Hematopoietic multipotent progenitor cell treated with erythropoietin and hydrocortisone succinate and interleukin-3 and kit ligand, for 8 days (in vitro differentiated cells): Measurements from ENCODE around the gene CNOT1.
A peak's percentile ranks its signal among the peaks of the same experiment; 100 is the strongest.
"Not testable (repeated sequence)": the region's sequence is repeated elsewhere in the genome, so short reads cannot be mapped to it uniquely, and the experiment has no call there.

Experiments
- DNase-seq: peaks from one replicate; pipeline ENCODE4 v3.0.0-alpha.2; 2015

The CNOT1 gene

DNA sequence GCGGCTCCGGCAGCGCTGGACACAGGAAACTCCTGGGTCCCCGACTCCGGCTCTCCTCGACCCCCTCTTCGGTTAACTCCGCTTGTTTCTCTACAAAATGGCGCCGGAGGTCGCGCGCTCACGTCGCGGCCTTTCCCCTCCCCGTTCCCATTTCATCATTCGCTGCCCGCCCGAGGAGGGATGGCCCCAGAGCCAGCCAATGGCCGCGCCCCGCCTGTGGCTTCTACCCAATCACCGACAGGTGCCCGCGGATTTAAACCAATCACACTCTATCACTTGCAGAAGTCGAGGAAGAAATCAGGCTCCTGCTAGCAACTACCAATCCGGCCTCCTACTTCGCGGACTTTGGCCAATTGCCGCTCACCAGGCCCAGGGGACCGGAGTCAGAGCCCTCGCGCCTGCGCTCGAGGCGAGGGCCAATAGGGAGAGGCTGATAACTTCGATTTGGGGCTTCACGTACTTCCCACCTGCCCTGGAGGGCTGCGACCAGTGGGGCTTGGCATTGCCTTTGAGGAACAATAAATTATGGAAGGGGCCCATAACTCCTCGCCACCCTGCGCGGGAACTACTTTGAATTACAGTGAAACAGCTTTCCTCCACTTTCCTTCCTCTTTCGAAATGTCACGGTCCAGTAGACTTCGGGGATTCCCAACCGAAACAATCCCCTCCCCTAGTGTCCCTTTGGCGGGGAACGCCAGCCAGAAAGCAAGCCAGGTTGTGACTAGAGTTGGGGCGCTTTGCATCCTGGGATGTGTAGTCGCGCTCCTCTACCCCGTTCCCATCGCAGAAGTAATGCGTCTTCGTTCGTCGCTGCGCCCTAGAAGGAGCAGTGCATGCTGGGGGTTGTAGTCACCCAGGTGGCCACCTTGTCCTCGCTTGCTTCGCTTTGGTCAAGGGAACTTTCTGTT, at the start of gene CNOT1:
Gene CNOT1 (minus strand): TSS at position 94 of the 908 bp plus-strand sequence. CDS start 30,489 bp downstream, outside the sequence.
- DNase-seq = peak; percentile 99

DNA sequence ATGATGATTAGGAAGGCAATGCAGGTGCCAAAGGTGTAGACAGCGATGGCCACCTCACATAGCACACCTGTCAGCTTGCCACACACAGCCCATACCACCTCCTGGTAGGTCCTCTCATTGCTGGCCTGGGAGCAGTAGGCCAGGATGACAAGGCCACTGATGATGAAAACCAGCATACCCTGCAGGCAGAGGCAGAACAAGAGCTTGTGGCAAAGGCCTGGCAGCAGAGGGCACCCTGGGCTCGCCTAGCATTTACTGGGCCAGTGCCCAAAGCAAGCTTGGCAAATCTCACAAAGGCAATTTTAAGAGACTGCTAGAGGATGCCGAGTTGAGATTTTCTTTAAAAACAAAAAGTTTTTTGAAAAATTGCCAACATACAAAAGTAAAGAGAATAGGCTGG, 49.1 kb upstream of the CNOT1 start:
- DNase-seq = peak; percentile 44

GRCh38 chr16:58678269-58678668, 48.6 kb upstream of the CNOT1 start:
- DNase-seq = no peak

DNA sequence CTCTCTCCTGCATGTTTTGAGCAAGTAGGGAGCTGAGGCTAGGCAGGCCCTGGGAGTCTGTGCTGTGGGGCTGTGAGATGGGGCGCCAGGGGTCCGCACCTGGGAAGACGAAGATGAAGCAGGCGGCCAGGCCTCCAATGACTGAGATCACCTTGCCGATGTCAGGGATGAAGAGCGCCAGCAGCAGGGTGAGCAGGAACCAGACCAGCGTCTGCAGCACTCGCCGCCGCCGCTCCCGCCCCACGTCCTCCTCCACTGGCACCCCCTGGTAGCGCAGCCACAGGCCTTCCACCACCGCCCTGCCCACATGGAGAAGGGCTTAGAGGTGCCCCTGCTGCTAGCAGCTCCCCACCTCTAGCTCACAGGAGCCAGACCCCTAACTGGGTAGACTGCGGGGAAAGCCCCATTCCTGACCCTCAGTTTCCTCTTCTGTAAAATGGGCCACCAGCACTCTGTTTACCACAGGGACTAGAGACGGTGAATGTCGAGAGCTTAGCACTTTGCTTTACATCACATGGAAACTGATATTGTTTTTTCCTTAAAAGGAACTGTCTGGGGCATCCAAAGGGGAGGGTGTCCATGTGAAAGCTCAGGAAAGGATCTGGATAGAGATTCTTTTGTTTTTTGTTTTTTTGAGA, 41.4 kb upstream of the CNOT1 start:
- DNase-seq = no peak

DNA sequence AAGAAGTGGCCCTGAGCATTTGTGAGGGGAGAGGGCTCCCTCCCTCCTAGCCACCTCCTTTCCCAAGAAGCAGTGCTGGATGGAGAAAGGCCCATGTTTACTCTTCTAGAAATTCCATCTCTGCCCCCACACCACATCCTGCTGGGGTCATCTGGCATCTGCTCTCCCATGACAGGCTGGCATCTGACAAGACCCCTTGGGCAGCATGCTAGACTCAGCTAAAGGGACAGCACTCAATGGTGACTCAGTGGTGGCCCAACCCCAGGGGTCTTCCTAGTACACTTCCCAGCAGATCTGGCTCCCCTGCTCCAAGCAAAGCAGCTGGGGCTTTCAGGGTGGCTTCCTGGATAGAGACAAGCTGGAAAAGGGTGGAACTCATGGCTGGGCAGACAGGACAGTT, 40.6 kb upstream of the CNOT1 start:
- DNase-seq = no peak

- no peak for DNase-seq
These were observed 35.6 kb upstream of the CNOT1 start for GRCh38 chr16:58665200-58665599.

GRCh38 chr16:58661199-58661830, 31.7 kb upstream of the CNOT1 start:
- DNase-seq = peak; percentile 83

DNA sequence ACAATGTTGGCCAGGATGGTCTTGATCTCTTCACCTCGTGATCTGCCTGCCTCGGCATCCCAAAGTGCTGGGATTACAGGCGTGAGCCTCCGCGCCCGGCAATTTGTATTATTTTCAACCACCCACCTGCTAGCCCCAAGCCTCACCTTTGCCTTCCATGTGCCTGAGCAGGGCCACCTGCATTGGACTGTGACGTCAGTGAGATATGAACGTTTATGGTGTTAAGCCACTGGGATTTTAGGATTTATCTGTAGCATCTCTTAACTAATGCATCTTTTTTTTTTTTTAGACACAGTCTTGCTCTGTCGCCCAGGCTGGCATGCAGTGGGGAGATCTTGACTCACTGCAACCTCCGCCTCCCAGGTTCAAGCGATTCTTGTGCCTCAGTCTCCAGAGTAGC, 30.3 kb upstream of the CNOT1 start:
- DNase-seq = not testable (repeated sequence)

GRCh38 chr16:58658796-58659211, 29.2 kb upstream of the CNOT1 start:
- peak; percentile 52 for DNase-seq

GRCh38 chr16:58656899-58657298, 27.3 kb upstream of the CNOT1 start:
- no peak for DNase-seq

DNA sequence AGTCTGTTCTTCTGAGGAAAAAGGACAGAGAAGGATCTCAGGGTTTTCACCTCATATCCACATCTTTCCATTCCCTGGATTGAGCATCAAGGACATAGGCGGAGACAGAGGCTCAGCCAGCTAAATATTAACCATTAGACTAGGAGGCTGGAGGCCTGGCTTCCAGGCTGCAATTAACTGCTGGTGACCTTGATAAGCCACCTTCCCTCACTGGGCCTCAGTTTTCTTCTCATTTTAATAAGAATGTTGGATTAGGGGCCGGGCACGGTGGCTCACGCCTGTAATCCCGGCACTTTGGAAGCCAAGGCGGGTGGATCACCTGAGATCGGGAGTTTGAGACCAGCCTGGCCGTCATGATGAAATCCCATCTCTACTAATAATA, 25.6 kb upstream of the CNOT1 start:
- no peak for DNase-seq

DNA sequence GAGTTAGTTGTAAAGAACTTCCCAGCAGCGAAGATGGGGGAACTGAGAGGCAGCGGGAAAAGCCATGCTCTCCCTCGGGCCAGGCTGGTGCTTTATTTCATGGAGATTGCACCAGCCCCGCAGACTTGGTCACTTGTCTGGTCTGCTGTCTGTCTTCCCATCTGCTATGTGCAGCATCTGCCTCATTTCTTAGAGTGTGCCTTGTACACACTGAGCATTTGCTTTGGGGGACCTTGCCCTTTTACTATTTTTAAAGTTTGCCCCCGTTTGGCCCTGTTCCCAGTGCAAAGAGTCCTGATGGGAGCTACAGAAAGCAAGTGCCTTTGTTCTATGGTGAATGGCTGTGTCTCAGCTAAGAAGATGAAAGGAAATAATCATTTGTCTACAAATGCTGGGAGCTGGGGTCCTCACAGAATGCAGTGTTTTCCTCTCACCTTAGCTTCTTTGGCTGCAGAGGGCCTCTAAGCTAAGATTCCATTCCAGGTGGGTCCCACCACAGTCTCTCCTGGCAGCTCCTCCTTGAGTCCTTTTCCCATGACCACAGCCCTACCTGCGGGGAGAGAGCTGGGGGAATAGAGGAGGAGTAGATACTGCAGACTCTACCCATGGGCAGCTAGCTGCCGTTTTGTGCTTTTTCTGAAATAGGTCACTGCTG, 25.1 kb upstream of the CNOT1 start:
- DNase-seq = no peak

GRCh38 chr16:58652741-58653140, 23.1 kb upstream of the CNOT1 start:
- DNase-seq = no peak

- no peak for DNase-seq
These were observed 22.3 kb upstream of the CNOT1 start for GRCh38 chr16:58651965-58652348.

DNA sequence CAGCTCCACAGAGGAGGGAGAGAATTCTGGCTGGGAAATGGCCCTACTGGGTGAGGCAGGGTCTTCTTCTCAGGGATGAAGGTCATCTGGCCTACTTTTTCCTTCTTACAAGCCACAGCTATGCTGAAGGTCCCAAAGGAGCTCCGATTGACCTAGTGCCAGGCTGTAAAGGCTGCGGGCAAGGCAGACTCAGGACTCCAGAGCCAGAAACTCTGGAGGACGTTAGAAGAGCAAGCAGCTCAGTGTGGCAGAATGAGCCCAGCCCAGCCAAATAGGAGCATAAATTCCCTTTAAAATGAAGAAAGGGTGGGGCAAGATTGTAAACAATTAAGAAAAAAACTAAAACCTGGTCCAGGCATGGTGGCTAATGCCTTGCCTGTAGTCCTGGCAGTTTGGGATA, 20.1 kb upstream of the CNOT1 start:
- no peak for DNase-seq

- no peak for DNase-seq
These were observed 17.5 kb upstream of the CNOT1 start for GRCh38 chr16:58647107-58647506.

DNA sequence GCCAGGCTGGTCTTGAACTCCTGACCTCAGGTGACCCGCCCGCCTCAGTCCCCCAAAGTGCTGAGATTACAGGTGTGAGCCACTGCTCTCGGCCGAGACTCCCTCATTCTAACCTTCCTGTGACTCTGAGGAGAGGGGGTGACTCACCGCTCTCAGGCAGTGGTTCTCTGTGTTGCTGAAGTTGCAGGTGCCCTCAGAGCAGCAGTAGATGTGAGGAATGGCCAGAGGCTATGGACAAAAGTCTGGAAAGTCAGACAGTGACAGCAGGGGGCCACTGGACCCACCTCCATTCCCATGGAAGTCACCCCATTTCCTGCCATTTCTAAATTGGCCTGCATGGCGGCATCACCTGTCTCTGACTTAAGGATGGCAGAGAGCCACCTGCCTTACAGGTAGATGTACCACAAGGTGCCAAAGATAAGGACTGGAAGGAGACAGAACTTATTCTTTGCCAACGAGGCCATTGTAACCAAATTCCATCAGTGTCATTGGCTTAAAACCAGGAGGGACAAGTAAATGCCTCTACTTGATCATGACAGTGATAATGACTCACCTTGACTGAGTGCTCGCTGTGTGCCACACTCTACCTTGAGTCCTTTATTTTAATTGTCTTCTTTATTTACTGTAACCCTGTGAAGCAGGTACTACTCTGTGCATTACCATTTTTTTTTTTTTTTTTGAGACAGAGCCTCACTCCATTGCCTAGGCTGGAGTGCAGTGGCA, 15.3 kb upstream of the CNOT1 start:
- no peak for DNase-seq

GRCh38 chr16:58644108-58644507, 14.5 kb upstream of the CNOT1 start:
- DNase-seq = no peak

DNA sequence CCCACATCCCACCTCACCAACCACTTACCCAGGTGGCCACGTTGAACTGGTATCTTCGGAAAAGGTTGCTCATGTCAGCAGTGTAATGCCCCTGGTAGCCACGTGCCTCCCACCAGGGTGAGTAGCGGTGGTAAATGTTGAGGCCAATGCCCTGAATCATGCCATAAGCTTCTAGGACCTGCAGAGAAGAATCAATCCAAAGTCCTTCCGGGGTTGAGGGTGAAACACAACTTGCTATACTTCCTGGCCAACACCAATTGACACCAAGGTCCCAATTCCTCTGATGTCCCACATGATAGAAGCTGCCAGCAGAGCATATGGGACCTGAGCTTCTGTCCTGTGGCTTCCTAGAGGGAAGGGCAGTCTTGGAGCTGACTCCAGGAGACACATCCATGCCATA, 11.3 kb upstream of the CNOT1 start:
- DNase-seq = no peak

- no peak for DNase-seq
These were observed 10.2 kb upstream of the CNOT1 start for GRCh38 chr16:58639836-58640235.

- no peak for DNase-seq
These were observed 9.6 kb upstream of the CNOT1 start for GRCh38 chr16:58639230-58639629.

- no peak for DNase-seq
These were observed 8.8 kb upstream of the CNOT1 start for GRCh38 chr16:58638148-58639036.
